ENCODE results near the gene SH3RF1.

DNA sequence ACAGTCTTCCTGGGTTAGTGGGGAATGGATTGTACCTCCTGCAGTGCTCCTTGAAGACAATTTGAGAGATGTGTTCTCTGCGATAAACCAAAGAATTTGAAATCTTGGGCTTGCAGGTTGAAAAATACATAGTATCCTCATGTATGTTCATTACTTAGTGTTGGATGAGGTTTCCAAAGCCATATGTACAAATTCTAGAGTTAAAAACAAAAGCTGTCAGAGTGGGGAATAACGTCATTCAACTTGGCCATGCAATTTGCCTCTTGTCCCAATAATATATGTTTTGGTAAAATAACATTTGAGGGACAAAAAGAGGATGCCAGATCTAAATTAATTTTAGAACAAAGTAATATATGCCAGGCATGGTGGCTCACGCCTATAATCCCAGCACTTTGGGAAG lies 209.4 kb downstream of the SH3RF1 start:
- TF ChIP-seq, protein P1, sequence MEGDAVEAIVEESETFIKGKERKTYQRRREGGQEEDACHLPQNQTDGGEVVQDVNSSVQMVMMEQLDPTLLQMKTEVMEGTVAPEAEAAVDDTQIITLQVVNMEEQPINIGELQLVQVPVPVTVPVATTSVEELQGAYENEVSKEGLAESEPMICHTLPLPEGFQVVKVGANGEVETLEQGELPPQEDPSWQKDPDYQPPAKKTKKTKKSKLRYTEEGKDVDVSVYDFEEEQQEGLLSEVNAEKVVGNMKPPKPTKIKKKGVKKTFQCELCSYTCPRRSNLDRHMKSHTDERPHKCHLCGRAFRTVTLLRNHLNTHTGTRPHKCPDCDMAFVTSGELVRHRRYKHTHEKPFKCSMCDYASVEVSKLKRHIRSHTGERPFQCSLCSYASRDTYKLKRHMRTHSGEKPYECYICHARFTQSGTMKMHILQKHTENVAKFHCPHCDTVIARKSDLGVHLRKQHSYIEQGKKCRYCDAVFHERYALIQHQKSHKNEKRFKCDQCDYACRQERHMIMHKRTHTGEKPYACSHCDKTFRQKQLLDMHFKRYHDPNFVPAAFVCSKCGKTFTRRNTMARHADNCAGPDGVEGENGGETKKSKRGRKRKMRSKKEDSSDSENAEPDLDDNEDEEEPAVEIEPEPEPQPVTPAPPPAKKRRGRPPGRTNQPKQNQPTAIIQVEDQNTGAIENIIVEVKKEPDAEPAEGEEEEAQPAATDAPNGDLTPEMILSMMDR (conservative IDR thresholded peaks at IDR 0.05 in 1 of 2, IDR thresholded peaks at IDR 0.05 in 1 of 2; ENCODE audit: extremely low read depth in 1 of 2, insufficient read depth in 1 of 2, low read depth in 1 of 2, low read length in 2 of 2), result no peak
- TF ChIP-seq EZH2 (IDR thresholded peaks at IDR 0.05; ENCODE audit: borderline replicate concordance, low read length), result no peak
